Mucosa of descending colon (tissue), 3 donors: ENCODE measurements around the gene PDE10A. TPM values are rescaled to one million over a fixed set of nuclear protein-coding genes. Genes with fewer than 3 reads are reported as not detected.
A peak's percentile ranks its signal among the peaks of the same experiment; 100 is the strongest.
"Not testable (repeated sequence)": the region's sequence is repeated elsewhere in the genome, so short reads cannot be mapped to it uniquely, and the experiment has no call there.

ENCODE experiments used
- ATAC-seq: fragments of 200-7000 bp; cut with Tn5 transposase; one replicate; pipeline ENCODE4 v1.9.1; 2020; ENCODE audit warnings: mild to moderate bottlenecking, moderate library complexity
- DNase-seq, 3 donors: peaks; one replicate each; pipeline ENCODE4 v3.0.0-alpha.2; 2020
- H3K36me3 ChIP-seq: fragments of 200-600 bp; one replicate; pipeline ENCODE4 v1.8.0; 2021; ENCODE audit warnings: low read depth, mild to moderate bottlenecking
- H3K4me1 ChIP-seq: fragments of 200-600 bp; one replicate; pipeline ENCODE4 v1.8.0; 2021; ENCODE audit warnings: low read depth, mild to moderate bottlenecking
- H3K4me3 ChIP-seq: fragments of 200-600 bp; one replicate; pipeline ENCODE4 v1.8.0; 2021; ENCODE audit warnings: mild to moderate bottlenecking
- H3K9me3 ChIP-seq: fragments of 200-600 bp; one replicate; pipeline ENCODE4 v1.8.0; 2021; ENCODE audit warnings: mild to moderate bottlenecking
- intact Hi-C, 2 donors: fragments of 100-400 bp; cut with DNase I in 1 of 2; cut with micrococcal nuclease in 1 of 2; formaldehyde crosslinking; loops; one replicate each; pipeline versions ENCODE4 v1.11.0 to v1.11.1; 2022; cut with DNase I, micrococcal nuclease
- total RNA-seq, 3 donors: library from RNA; stranded (reverse); fragmentation: NEBNext Ultra II Directional in 2 of 3; extraction: Animal tissue kit (Norgen Biotek cat#: 25700) in 2 of 3; gene quantifications; one replicate each; pipeline versions ENCODE4 v1.2.1 to v1.2.4, GENCODE V29; 2021 to 2023
- TF ChIP-seq, protein P1 (sequence below): fragments of 200-600 bp; IDR thresholded peaks from one replicate; pipeline ENCODE4 v1.8.0; 2022; ENCODE audit warnings: antibody characterized with exemption, mild to moderate bottlenecking
- donor health status: DM: no; HTN: no; CAD: no; lungs with moderate emphysema.
- donor health status: DM: no; HTN: no; CAD: no.
- donor health status: DM: no; HTN: yes; CAD: no.

The PDE10A gene
- total RNA-seq, 3 donors from 2014 or later: 1.7 to 18.0 (median 1.7) TPM

DNA sequence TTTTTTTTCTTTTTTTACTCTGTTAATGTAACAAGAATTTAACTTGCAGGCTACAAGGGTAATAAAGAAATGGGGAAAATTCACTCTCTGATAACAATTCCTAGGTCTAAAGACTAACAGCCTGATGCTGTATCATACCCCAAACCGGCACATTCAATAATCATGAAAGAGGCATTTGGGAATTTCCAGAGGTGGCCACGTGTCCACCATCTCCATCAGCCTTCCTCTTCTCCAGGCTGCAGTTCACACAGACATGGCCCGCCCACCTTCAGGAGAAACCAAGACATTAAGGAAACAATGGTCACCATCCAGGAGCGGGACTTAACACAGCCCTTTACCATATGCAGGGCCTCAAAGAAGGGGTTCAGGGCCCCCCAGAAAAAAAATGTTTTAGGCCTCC, 44.8 kb downstream of the PDE10A start:
- TF ChIP-seq, protein P1, sequence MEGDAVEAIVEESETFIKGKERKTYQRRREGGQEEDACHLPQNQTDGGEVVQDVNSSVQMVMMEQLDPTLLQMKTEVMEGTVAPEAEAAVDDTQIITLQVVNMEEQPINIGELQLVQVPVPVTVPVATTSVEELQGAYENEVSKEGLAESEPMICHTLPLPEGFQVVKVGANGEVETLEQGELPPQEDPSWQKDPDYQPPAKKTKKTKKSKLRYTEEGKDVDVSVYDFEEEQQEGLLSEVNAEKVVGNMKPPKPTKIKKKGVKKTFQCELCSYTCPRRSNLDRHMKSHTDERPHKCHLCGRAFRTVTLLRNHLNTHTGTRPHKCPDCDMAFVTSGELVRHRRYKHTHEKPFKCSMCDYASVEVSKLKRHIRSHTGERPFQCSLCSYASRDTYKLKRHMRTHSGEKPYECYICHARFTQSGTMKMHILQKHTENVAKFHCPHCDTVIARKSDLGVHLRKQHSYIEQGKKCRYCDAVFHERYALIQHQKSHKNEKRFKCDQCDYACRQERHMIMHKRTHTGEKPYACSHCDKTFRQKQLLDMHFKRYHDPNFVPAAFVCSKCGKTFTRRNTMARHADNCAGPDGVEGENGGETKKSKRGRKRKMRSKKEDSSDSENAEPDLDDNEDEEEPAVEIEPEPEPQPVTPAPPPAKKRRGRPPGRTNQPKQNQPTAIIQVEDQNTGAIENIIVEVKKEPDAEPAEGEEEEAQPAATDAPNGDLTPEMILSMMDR: no peak
- intact Hi-C loops: no loop called here
- Histone ChIP-seq H3K4me3 (no peak overlapping the region), H3K9me3 (no peaks in the 10 kb centered on the region), H3K36me3 (no peaks in the 10 kb centered on the region), H3K4me1 (no peaks in the 10 kb centered on the region)
- ATAC-seq (no peak), DNase-seq (no peak)

DNA sequence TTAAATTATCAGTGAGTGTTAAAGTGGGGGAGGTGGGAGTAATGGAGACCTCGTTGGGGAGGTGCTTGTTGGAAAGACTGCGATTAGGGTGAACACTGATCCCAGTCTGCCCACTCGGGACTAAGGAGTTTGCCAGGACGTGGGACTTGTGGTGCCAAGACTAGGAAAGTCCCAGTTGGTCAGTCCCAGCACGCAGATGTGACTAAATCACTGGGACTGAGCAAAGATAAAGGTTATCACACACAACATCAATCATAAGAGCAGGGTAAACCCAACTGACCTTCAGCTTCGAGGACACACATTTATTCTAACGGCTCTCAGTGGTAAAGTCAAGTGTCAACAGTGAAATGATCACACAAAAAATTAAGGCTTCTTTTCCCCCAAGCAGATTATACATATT, 45.5 kb downstream of the PDE10A start:
- no peak for DNase-seq
- intact Hi-C loops: no loop called here
- no peak for ATAC-seq
- H3K9me3 ChIP-seq: no peaks in the 10 kb centered on the region
- H3K4me1 ChIP-seq: no peaks in the 10 kb centered on the region
- H3K4me3 ChIP-seq: no peak overlapping the region
- TF ChIP-seq, protein P1: no peak
- no peaks in the 10 kb centered on the region for H3K36me3 ChIP-seq

DNA sequence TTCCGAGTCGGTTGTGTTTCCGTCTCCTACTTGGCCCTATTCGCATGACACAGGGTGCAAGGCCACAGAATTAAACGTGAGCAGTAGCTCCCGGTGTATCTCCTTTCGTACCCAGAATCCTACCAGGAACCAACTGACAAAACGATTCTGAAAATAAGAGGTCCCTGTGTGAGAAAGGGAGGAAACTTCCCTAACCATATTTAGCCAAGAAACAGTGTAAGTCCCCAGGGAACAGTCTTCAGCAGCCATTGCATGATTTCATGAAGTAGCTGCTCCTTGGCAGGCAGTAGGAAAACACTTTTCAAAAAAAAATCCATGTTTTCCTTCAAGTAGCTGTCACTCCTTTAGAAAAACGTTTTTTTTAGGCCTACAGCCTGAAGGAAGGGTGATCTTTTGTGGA, 46.9 kb downstream of the PDE10A start:
- no peaks in the 10 kb centered on the region for H3K4me1 ChIP-seq
- DNase-seq: no peak
- TF ChIP-seq, protein P1: no peak
- intact Hi-C loops: no loop called here
- no peak for ATAC-seq
- no peaks in the 10 kb centered on the region for H3K36me3 ChIP-seq
- no peaks in the 10 kb centered on the region for H3K9me3 ChIP-seq
- no peak overlapping the region for H3K4me3 ChIP-seq

- Histone ChIP-seq H3K36me3 (no peaks in the 10 kb centered on the region), H3K4me3 (no peak overlapping the region), H3K4me1 (no peaks in the 10 kb centered on the region), H3K9me3 (no peaks in the 10 kb centered on the region)
- DNase-seq (peak in 1 of 3 donors; percentile 5), ATAC-seq (no peak)
- intact Hi-C loops: no loop called here
- TF ChIP-seq, protein P1: no peak
Observed at GRCh38 chr6:165615636-165616035, 47.4 kb downstream of the PDE10A start.

DNA sequence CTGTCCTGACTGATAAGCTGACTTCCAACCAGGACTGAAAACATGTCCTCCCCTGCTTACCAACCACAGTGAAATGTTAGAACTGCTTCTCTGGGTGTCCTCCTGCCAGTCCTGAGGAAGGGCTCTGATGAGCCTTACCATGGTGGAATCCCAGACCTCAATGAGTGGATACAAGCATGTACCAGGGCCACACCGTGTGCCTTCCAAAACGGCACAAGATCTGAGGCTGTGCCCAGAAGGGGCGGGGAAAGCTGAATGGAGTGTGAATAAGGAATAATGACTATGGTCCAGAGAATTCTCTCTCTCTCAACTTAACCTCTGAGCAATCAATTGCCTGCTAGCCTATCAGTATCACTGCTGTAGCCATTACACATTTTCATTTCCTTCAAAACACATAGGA, 51.7 kb downstream of the PDE10A start:
- TF ChIP-seq, protein P1: no peak
- intact Hi-C loops: no loop called here
- DNase-seq: no peak
- Histone ChIP-seq H3K4me1 (no peaks in the 10 kb centered on the region), H3K9me3 (no peaks in the 10 kb centered on the region), H3K4me3 (no peak overlapping the region), H3K36me3 (no peaks in the 10 kb centered on the region)
- no peak for ATAC-seq

DNA sequence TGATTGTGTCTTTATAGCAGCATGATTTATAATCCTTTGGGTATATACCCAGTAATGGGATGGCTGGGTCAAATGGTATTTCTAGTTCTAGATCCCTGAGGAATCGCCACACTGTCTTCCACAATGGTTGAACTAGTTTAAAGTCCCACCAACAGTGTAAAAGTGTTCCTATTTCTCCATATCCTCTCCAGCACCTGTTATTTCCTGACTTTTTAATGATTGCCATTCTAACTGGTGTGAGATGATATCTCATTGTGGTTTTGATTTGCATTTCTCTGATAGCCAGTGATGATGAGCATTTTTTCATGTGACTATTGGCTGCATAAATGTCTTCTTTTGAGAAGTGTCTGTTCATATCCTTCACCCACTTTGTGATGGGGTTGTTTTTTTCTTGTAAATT, 54.5 kb downstream of the PDE10A start:
- H3K4me3 ChIP-seq, ATAC-seq: not testable (repeated sequence)

More for the DNA sequence above, 54.5 kb downstream of the PDE10A start:
- intact Hi-C loops, DNase-seq, H3K4me1 ChIP-seq, H3K9me3 ChIP-seq, H3K36me3 ChIP-seq: not testable (repeated sequence)
